ENCODE data around the gene BTRC.
"Not testable (repeated sequence)": the region's sequence is repeated elsewhere in the genome, so short reads cannot be mapped to it uniquely, and the experiment has no call there.

BTRC gene

GRCh38 chr10:101394524-101395133 lies 40.7 kb downstream of the BTRC start:
- Histone ChIP-seq H3K4me3 (ENCODE audit: low read length) (no peak overlapping the region), H3K27me3 (ENCODE audit: control insufficient read depth, insufficient read depth, low read length) (no peaks in the 10 kb centered on the region), H3K36me3 (ENCODE audit: control insufficient read depth, insufficient read depth, low read length) (no peaks in the 10 kb centered on the region), H3K4me1 (ENCODE audit: control insufficient read depth, insufficient read depth, low read length) (no peaks in the 10 kb centered on the region), H3K9ac (ENCODE audit: low read length) (no peak overlapping the region), H3K9me3 (ENCODE audit: control insufficient read depth, low read length) (no peaks in the 10 kb centered on the region)

GRCh38 chr10:101397140-101397539 lies 43.2 kb downstream of the BTRC start:
- Histone ChIP-seq H3K27me3 (ENCODE audit: control insufficient read depth, insufficient read depth, low read length) (no peaks in the 10 kb centered on the region), H3K4me1 (ENCODE audit: control insufficient read depth, insufficient read depth, low read length) (no peaks in the 10 kb centered on the region), H3K36me3 (ENCODE audit: control insufficient read depth, insufficient read depth, low read length) (no peaks in the 10 kb centered on the region), H3K9ac (ENCODE audit: low read length) (no peak overlapping the region), H3K4me3 (ENCODE audit: low read length) (no peak overlapping the region), H3K9me3 (ENCODE audit: control insufficient read depth, low read length) (no peaks in the 10 kb centered on the region)

GRCh38 chr10:101400585-101400984 lies 46.6 kb downstream of the BTRC start:
- no peaks in the 10 kb centered on the region for H3K27me3 ChIP-seq (ENCODE audit: control insufficient read depth, insufficient read depth, low read length)
- H3K4me3 ChIP-seq (ENCODE audit: low read length), result no peak overlapping the region
- H3K9ac ChIP-seq (ENCODE audit: low read length), result no peak overlapping the region
- no peaks in the 10 kb centered on the region for H3K36me3 ChIP-seq (ENCODE audit: control insufficient read depth, insufficient read depth, low read length)
- no peaks in the 10 kb centered on the region for H3K9me3 ChIP-seq (ENCODE audit: control insufficient read depth, low read length)
- no peaks in the 10 kb centered on the region for H3K4me1 ChIP-seq (ENCODE audit: control insufficient read depth, insufficient read depth, low read length)

- Histone ChIP-seq H3K36me3 (ENCODE audit: control insufficient read depth, insufficient read depth, low read length) (no peaks in the 10 kb centered on the region), H3K9me3 (ENCODE audit: control insufficient read depth, low read length) (no peaks in the 10 kb centered on the region), H3K27me3 (ENCODE audit: control insufficient read depth, insufficient read depth, low read length) (no peaks in the 10 kb centered on the region), H3K4me3 (ENCODE audit: low read length) (no peak overlapping the region), H3K9ac (ENCODE audit: low read length) (no peak overlapping the region), H3K4me1 (ENCODE audit: control insufficient read depth, insufficient read depth, low read length) (no peaks in the 10 kb centered on the region)
Measured at GRCh38 chr10:101402711-101403110, 48.7 kb downstream of the BTRC start.

- Histone ChIP-seq H3K36me3 (ENCODE audit: control insufficient read depth, insufficient read depth, low read length) (no peaks in the 10 kb centered on the region), H3K27me3 (ENCODE audit: control insufficient read depth, insufficient read depth, low read length) (no peaks in the 10 kb centered on the region), H3K4me1 (ENCODE audit: control insufficient read depth, insufficient read depth, low read length) (no peaks in the 10 kb centered on the region), H3K4me3 (ENCODE audit: low read length) (no peak overlapping the region), H3K9me3 (ENCODE audit: control insufficient read depth, low read length) (no peaks in the 10 kb centered on the region), H3K9ac (ENCODE audit: low read length) (no peak overlapping the region)
Measured at GRCh38 chr10:101403161-101403560, 49.2 kb downstream of the BTRC start.

GRCh38 chr10:101405001-101405400 lies 51.0 kb downstream of the BTRC start:
- H3K9ac ChIP-seq (ENCODE audit: low read length), result no peak overlapping the region
- no peak overlapping the region for H3K4me3 ChIP-seq (ENCODE audit: low read length)
- H3K4me1 ChIP-seq (ENCODE audit: control insufficient read depth, insufficient read depth, low read length), result no peaks in the 10 kb centered on the region
- no peaks in the 10 kb centered on the region for H3K36me3 ChIP-seq (ENCODE audit: control insufficient read depth, insufficient read depth, low read length)
- no peaks in the 10 kb centered on the region for H3K9me3 ChIP-seq (ENCODE audit: control insufficient read depth, low read length)
- no peaks in the 10 kb centered on the region for H3K27me3 ChIP-seq (ENCODE audit: control insufficient read depth, insufficient read depth, low read length)

GRCh38 chr10:101411598-101411997 lies 57.6 kb downstream of the BTRC start:
- Histone ChIP-seq H3K36me3 (ENCODE audit: control insufficient read depth, insufficient read depth, low read length) (no peaks in the 10 kb centered on the region), H3K9me3 (ENCODE audit: control insufficient read depth, low read length) (no peaks in the 10 kb centered on the region), H3K9ac (ENCODE audit: low read length) (no peak overlapping the region), H3K4me1 (ENCODE audit: control insufficient read depth, insufficient read depth, low read length) (no peaks in the 10 kb centered on the region), H3K4me3 (ENCODE audit: low read length) (no peak overlapping the region), H3K27me3 (ENCODE audit: control insufficient read depth, insufficient read depth, low read length) (no peaks in the 10 kb centered on the region)

- no peak overlapping the region for H3K9ac ChIP-seq (ENCODE audit: low read length)
- H3K4me3 ChIP-seq (ENCODE audit: low read length), result no peak overlapping the region
Measured at GRCh38 chr10:101414034-101414433, 60.1 kb downstream of the BTRC start.

GRCh38 chr10:101415884-101416283 lies 61.9 kb downstream of the BTRC start:
- no peak overlapping the region for H3K9ac ChIP-seq (ENCODE audit: low read length)
- H3K27me3 ChIP-seq (ENCODE audit: control insufficient read depth, insufficient read depth, low read length), result no peaks in the 10 kb centered on the region
- H3K36me3 ChIP-seq (ENCODE audit: control insufficient read depth, insufficient read depth, low read length), result no peaks in the 10 kb centered on the region
- no peaks in the 10 kb centered on the region for H3K4me1 ChIP-seq (ENCODE audit: control insufficient read depth, insufficient read depth, low read length)
- H3K4me3 ChIP-seq (ENCODE audit: low read length), result no peak overlapping the region
- H3K9me3 ChIP-seq (ENCODE audit: control insufficient read depth, low read length), result no peaks in the 10 kb centered on the region

More at GRCh38 chr10:101414034-101414433, 60.1 kb downstream of the BTRC start:
- Histone ChIP-seq H3K9me3 (ENCODE audit: control insufficient read depth, low read length) (no peaks in the 10 kb centered on the region), H3K27me3 (ENCODE audit: control insufficient read depth, insufficient read depth, low read length) (no peaks in the 10 kb centered on the region), H3K4me1 (ENCODE audit: control insufficient read depth, insufficient read depth, low read length) (no peaks in the 10 kb centered on the region), H3K36me3 (ENCODE audit: control insufficient read depth, insufficient read depth, low read length) (no peaks in the 10 kb centered on the region)

- not testable (repeated sequence) for H3K4me3 ChIP-seq (ENCODE audit: low read length); H3K9me3 ChIP-seq (ENCODE audit: control insufficient read depth, low read length); H3K27me3 ChIP-seq (ENCODE audit: control insufficient read depth, insufficient read depth, low read length); H3K4me1 ChIP-seq (ENCODE audit: control insufficient read depth, insufficient read depth, low read length); H3K9ac ChIP-seq (ENCODE audit: low read length); H3K36me3 ChIP-seq (ENCODE audit: control insufficient read depth, insufficient read depth, low read length)
Measured at GRCh38 chr10:101421967-101422366, 68.0 kb downstream of the BTRC start.

- H3K9me3 ChIP-seq (ENCODE audit: control insufficient read depth, low read length), result no peaks in the 10 kb centered on the region
- H3K4me3 ChIP-seq (ENCODE audit: low read length), result no peak overlapping the region
- H3K27me3 ChIP-seq (ENCODE audit: control insufficient read depth, insufficient read depth, low read length), result no peaks in the 10 kb centered on the region
Measured at GRCh38 chr10:101425535-101425934, 71.6 kb downstream of the BTRC start.

GRCh38 chr10:101428036-101428435 lies 74.1 kb downstream of the BTRC start:
- no peaks in the 10 kb centered on the region for H3K36me3 ChIP-seq (ENCODE audit: control insufficient read depth, insufficient read depth, low read length)
- H3K4me3 ChIP-seq (ENCODE audit: low read length), result no peak overlapping the region
- H3K27me3 ChIP-seq (ENCODE audit: control insufficient read depth, insufficient read depth, low read length), result no peaks in the 10 kb centered on the region
- H3K9me3 ChIP-seq (ENCODE audit: control insufficient read depth, low read length), result no peaks in the 10 kb centered on the region
- no peaks in the 10 kb centered on the region for H3K4me1 ChIP-seq (ENCODE audit: control insufficient read depth, insufficient read depth, low read length)
- H3K9ac ChIP-seq (ENCODE audit: low read length), result no peak overlapping the region

More at GRCh38 chr10:101425535-101425934, 71.6 kb downstream of the BTRC start:
- Histone ChIP-seq H3K9ac (ENCODE audit: low read length) (no peak overlapping the region), H3K36me3 (ENCODE audit: control insufficient read depth, insufficient read depth, low read length) (no peaks in the 10 kb centered on the region), H3K4me1 (ENCODE audit: control insufficient read depth, insufficient read depth, low read length) (no peaks in the 10 kb centered on the region)

GRCh38 chr10:101429423-101429822 lies 75.5 kb downstream of the BTRC start:
- Histone ChIP-seq H3K9me3 (ENCODE audit: control insufficient read depth, low read length) (no peaks in the 10 kb centered on the region), H3K27me3 (ENCODE audit: control insufficient read depth, insufficient read depth, low read length) (no peaks in the 10 kb centered on the region), H3K36me3 (ENCODE audit: control insufficient read depth, insufficient read depth, low read length) (no peaks in the 10 kb centered on the region), H3K4me3 (ENCODE audit: low read length) (no peak overlapping the region), H3K4me1 (ENCODE audit: control insufficient read depth, insufficient read depth, low read length) (no peaks in the 10 kb centered on the region), H3K9ac (ENCODE audit: low read length) (no peak overlapping the region)

All from mucosa of stomach (tissue), 1 donor.